Umbilical cord (tissue), 2 donors: Measurements from ENCODE around the gene WDR86. TPM values are rescaled to one million over a fixed set of nuclear protein-coding genes. Genes with fewer than 3 reads are reported as not detected.

ENCODE experiments used
- DNase-seq: peaks from one replicate; pipeline ENCODE4 v3.0.0-alpha.2; 2015; ENCODE audit warnings: low spot score
- total RNA-seq: library from RNA; depleted of rRNA; stranded (reverse); fragments of >200 nt; gene quantifications from one replicate; pipeline ENCODE4 v1.2.3, GENCODE V29; 2014; ENCODE audit warnings: low replicate concordance; ENCODE audit not compliant: insufficient read depth

The WDR86 gene
- 34.7 TPM for total RNA-seq

GRCh38 chr7:151409667-151410404 lies at the start of gene WDR86:
TSS of gene WDR86 (minus strand) at chr7:151410038. CDS start at chr7:151409589, 449 bp downstream.
- peak; percentile 69 for DNase-seq

GRCh38 chr7:151457534-151457933 lies 47.7 kb upstream of the WDR86 start:
- no peak for DNase-seq

- no peak for DNase-seq
Measured at GRCh38 chr7:151456782-151457181, 46.9 kb upstream of the WDR86 start.

GRCh38 chr7:151456276-151456675 lies 46.4 kb upstream of the WDR86 start:
- no peak for DNase-seq

- DNase-seq = no peak
Measured at GRCh38 chr7:151455690-151456089, 45.9 kb upstream of the WDR86 start.

GRCh38 chr7:151454932-151455530 lies 45.2 kb upstream of the WDR86 start:
- no peak for DNase-seq

GRCh38 chr7:151454305-151454704 lies 44.5 kb upstream of the WDR86 start:
- no peak for DNase-seq

- DNase-seq = no peak
Measured at GRCh38 chr7:151453326-151453791, 43.5 kb upstream of the WDR86 start.

GRCh38 chr7:151452680-151453325 lies 43.0 kb upstream of the WDR86 start:
- DNase-seq = no peak

- no peak for DNase-seq
Measured at GRCh38 chr7:151451626-151452571, 42.1 kb upstream of the WDR86 start.

GRCh38 chr7:151451156-151451555 lies 41.3 kb upstream of the WDR86 start:
- DNase-seq = no peak

- DNase-seq = no peak
Measured at GRCh38 chr7:151449990-151450389, 40.2 kb upstream of the WDR86 start.

- peak; percentile 76 for DNase-seq
Measured at GRCh38 chr7:151448261-151449252, 38.7 kb upstream of the WDR86 start.

- DNase-seq = no peak
Measured at GRCh38 chr7:151447901-151448260, 38.0 kb upstream of the WDR86 start.

GRCh38 chr7:151447312-151447711 lies 37.5 kb upstream of the WDR86 start:
- DNase-seq = no peak

GRCh38 chr7:151446412-151446811 lies 36.6 kb upstream of the WDR86 start:
- DNase-seq = no peak

- DNase-seq = no peak
Measured at GRCh38 chr7:151444632-151445031, 34.8 kb upstream of the WDR86 start.

- DNase-seq = no peak
Measured at GRCh38 chr7:151442776-151443496, 33.1 kb upstream of the WDR86 start.

- no peak for DNase-seq
Measured at GRCh38 chr7:151440799-151441445, 31.1 kb upstream of the WDR86 start.
